ENCODE data around the gene GPRIN1. TPM values are rescaled to one million over a fixed set of nuclear protein-coding genes. Genes with fewer than 3 reads are reported as not detected.

Gene GPRIN1
- total RNA-seq, 4 donors from 2014 or later: 0.57 to 4.6 (median 2.2) TPM

DNA sequence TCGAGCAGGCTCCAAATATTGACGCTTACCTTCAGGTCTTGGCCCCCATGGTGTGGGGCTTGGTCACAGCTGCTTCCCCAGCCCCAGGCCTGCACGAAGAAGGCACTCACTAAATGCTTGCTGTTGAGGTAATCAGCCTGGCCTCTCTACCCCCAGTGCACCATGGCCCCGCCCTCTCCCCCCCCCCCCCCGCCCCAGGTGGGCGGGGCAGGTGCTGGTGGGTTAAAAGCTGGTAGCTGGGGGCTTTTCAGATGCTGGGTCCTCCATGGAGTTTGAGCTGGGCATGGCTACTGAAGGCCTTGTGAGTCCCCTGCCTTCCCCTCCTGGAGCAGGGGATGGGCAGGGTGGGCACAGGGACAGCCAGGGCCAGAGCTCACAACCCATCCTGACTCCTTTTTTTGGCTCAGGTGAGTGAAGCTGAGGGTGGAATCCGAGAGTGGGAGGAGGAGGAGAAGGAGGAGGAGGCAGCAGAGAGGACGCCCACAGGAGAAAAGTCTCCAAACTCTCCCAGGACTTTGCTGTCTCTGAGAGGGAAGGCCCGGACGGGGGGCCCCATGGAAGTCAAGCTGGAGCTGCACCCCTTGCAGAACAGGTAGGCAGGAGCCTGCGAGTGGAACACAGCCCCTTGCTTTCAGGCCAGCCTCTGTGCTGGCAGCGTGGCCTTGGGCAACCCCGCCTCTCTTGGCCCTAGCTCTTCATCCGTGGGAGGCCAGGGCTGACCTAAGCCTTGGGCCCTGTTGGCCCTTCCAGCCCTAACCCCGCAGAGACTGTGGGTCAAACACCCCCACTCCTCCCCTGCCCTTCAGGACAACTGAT lies 32.9 kb upstream of the GPRIN1 start:
- Histone ChIP-seq H3K4me1 (peaks cover 5 to 18% (median 5%) of the 10 kb centered on the region in 3 donors), H3K4me3 (no peak overlapping the region), H3K27me3 (no peaks in the 10 kb centered on the region), H3K9me3 (no peaks in the 10 kb centered on the region), H3K36me3 (no peaks in the 10 kb centered on the region), H3K27ac (no peak overlapping the region)
- TF ChIP-seq, protein P1, sequence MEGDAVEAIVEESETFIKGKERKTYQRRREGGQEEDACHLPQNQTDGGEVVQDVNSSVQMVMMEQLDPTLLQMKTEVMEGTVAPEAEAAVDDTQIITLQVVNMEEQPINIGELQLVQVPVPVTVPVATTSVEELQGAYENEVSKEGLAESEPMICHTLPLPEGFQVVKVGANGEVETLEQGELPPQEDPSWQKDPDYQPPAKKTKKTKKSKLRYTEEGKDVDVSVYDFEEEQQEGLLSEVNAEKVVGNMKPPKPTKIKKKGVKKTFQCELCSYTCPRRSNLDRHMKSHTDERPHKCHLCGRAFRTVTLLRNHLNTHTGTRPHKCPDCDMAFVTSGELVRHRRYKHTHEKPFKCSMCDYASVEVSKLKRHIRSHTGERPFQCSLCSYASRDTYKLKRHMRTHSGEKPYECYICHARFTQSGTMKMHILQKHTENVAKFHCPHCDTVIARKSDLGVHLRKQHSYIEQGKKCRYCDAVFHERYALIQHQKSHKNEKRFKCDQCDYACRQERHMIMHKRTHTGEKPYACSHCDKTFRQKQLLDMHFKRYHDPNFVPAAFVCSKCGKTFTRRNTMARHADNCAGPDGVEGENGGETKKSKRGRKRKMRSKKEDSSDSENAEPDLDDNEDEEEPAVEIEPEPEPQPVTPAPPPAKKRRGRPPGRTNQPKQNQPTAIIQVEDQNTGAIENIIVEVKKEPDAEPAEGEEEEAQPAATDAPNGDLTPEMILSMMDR (IDR thresholded peaks at IDR 0.05): no peak
- no peak for TF ChIP-seq POLR2A (IDR thresholded peaks at IDR 0.05)
- DNase-seq: no peak
- intact Hi-C loops (cut with DNase I): no loop called here
- WGBS, 2 donors: 54 to 67% methylated on average over 4 to 6 of the region's 15 CpGs

DNA sequence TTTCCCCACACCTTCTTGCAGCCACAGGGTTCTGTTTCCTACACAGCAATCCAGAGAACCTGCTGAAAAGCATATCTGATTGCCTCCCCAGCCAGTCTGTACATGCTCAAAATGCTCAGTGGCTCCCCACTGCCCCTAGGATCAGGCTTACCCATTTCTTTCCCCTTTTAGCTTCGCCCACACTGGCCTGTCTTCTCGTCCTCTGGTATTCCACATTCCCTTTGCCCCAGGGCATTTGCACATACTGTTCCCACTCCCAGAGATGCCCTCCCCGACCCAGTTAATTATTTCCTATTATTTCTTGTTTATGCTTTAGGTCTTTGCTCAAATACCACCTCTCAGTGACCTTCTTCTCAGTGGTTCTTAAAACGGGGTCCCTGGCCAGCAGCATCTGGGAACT lies 30.7 kb upstream of the GPRIN1 start:
- no peak overlapping the region for H3K27ac ChIP-seq
- peaks cover 0 to 3% (median 0%) of the 10 kb centered on the region in 4 donors for H3K27me3 ChIP-seq
- intact Hi-C loops (cut with DNase I): no loop called here
- DNase-seq: no peak
- TF ChIP-seq POLR2A (IDR thresholded peaks at IDR 0.05): no peak
- TF ChIP-seq, protein P1 (IDR thresholded peaks at IDR 0.05): no peak
- 54 to 68% methylated on average over 4 of the region's 4 CpGs for WGBS, 2 donors
- no peaks in the 10 kb centered on the region for H3K36me3 ChIP-seq
- H3K9me3 ChIP-seq: no peaks in the 10 kb centered on the region
- no peak overlapping the region for H3K4me3 ChIP-seq
- H3K4me1 ChIP-seq: peaks cover 0 to 7% (median 0%) of the 10 kb centered on the region in 3 donors

DNA sequence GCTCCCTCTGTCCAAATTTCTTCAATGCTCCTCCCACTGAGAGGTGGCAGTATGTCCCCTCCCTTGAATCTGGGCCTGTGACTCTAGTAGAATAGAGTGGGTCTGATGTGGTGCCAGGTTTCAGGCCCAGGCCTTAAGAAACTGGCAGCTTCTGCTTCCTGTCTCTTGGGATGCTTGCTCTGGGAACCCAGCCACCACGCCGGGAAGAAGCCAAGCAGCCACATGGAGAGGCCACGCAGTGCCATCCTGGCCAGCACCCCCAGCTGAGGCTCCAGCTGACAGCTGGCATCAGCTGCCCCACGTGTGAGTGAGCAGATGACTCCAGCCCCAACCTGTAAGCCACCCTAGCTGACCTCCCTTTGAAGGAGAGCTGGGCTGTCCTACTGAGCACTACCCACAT lies 30.0 kb upstream of the GPRIN1 start:
- Histone ChIP-seq H3K27me3 (peaks cover 0 to 9% (median 0%) of the 10 kb centered on the region in 4 donors), H3K4me1 (peaks cover 0 to 7% (median 0%) of the 10 kb centered on the region in 3 donors), H3K9me3 (no peaks in the 10 kb centered on the region), H3K4me3 (no peak overlapping the region), H3K36me3 (no peaks in the 10 kb centered on the region), H3K27ac (no peak overlapping the region)
- no peak for TF ChIP-seq POLR2A (IDR thresholded peaks at IDR 0.05)
- TF ChIP-seq, protein P1 (IDR thresholded peaks at IDR 0.05): no peak
- intact Hi-C loops (cut with DNase I): no loop called here
- no peak for DNase-seq
- 20% methylated on average over 2 of the region's 4 CpGs; no CpG with 5 or more reads in 1 of the 2 donors for WGBS, 2 donors

DNA sequence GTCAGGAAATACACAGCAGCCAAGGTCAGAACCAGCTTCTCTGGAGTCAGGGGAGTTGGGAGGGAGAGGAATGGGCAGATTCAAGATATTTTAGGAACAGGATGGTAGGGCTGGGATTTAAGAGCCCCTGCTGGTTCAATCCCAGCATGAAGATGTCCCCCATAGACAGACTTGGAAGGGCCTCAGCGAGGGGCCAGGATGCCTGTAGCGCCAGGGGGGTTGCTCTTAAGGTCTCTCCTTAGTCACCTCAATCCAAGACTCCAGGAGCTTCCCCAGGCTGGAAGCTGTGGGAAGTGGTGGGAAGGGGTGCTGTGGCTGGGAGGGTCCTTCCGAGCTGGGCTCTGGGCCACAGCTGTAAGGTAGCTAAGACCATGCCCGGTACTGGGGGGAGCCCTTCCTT lies 29.3 kb upstream of the GPRIN1 start:
- intact Hi-C loops (cut with DNase I): no loop called here
- H3K27me3 ChIP-seq: peaks cover 0 to 15% (median 0%) of the 10 kb centered on the region in 4 donors
- H3K4me1 ChIP-seq: peaks cover 0 to 7% (median 0%) of the 10 kb centered on the region in 3 donors
- H3K27ac ChIP-seq: no peak overlapping the region
- TF ChIP-seq POLR2A (IDR thresholded peaks at IDR 0.05): no peak
- TF ChIP-seq, protein P1 (IDR thresholded peaks at IDR 0.05): no peak
- no peaks in the 10 kb centered on the region for H3K36me3 ChIP-seq
- no peak overlapping the region for H3K4me3 ChIP-seq
- H3K9me3 ChIP-seq: no peaks in the 10 kb centered on the region
- no peak for DNase-seq
- 71% methylated on average over 1 to 3 of the region's 4 CpGs for WGBS, 2 donors

DNA sequence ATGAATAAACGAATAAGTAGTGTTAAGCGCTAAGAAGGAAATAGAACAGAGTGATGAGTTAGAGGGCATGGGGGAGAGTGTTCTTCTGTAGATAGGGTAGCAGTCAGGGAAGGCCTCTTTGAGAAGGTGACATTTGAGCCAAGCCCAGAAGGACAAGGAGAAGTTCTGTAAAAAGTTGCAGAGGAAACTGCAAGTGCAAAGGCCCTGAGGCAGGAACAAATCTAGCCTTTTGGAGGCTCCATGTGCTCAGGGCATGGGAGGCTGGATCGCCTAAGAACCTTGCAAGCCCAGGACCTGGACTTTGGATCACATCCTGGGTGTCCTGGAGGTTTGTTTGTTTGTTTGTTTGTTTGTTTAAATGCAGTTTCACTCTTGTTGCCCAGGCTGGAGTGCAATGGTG lies 28.5 kb upstream of the GPRIN1 start:
- no peaks in the 10 kb centered on the region for H3K36me3 ChIP-seq
- no peaks in the 10 kb centered on the region for H3K9me3 ChIP-seq
- no peak for DNase-seq
- TF ChIP-seq, protein P1 (IDR thresholded peaks at IDR 0.05): no peak
- TF ChIP-seq POLR2A (IDR thresholded peaks at IDR 0.05): no peak
- H3K27ac ChIP-seq: no peak overlapping the region
- intact Hi-C loops (cut with DNase I): no loop called here
- H3K4me1 ChIP-seq: peaks cover 0 to 7% (median 0%) of the 10 kb centered on the region in 3 donors
- H3K4me3 ChIP-seq: no peak overlapping the region
- WGBS, 2 donors: 88 to 96% methylated on average over 3 of the region's 3 CpGs
- H3K27me3 ChIP-seq: peaks cover 0 to 23% (median 0%) of the 10 kb centered on the region in 4 donors
